Transverse colon (tissue), 3 donors: ENCODE measurements around the gene SEC31B.

Experiments
- EP300 ChIP-seq: sonication (generic); formaldehyde crosslinking; IDR thresholded peaks from one replicate; pipeline ENCODE4 v1.6.1; 2017; ENCODE audit warnings: antibody characterized with exemption, low read depth
- POLR2AphosphoS5 ChIP-seq, 3 donors: sonication (generic); formaldehyde crosslinking; IDR thresholded peaks; one replicate each; pipeline ENCODE4 v1.6.1; 2016; ENCODE audit warnings: antibody characterized with exemption in 3 of 3

- TF ChIP-seq EP300 (no peak), POLR2AphosphoS5 (IDR thresholded peaks at IDR 0.05) (no peak)
These were observed 50.7 kb downstream of the SEC31B start for GRCh38 chr10:100468978-100469377.
